ENCODE measurements around the gene GRID1.
"Not testable (repeated sequence)": the region's sequence is repeated elsewhere in the genome, so short reads cannot be mapped to it uniquely, and the experiment has no call there.

The GRID1 gene

DNA sequence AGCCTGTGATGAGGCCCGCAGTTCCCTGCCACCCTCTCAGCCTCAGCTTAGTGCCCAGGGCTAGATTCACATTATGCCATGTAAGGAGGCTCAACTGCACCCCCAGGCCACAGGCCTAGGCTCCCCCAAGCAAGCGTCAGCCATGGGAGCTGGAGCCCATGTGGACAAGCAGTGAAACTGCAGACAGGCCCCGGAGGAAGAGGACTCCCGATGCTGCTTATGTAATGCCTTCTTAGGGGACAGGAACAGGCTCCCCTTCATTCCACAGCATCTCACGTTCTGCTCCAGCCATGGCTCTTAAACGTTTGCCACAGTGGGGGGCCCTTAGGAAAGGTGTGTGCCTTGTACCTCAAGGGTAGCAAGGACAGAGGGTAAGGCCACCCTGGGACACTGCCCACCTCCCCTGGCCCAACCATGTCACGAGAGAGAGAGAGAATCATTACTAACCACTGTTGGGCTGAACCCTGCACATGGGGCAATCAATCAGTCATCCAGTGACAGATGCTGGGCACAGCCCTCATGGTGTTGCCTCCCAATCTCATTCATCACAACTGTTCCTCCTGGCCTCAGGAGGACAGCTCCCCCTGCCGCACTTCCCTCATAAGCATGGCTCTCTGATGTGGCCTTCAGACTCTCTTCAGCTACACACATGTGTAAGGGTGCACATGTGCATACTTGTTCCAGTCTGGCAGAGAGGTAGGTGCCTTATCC is 263.0 kb downstream of the GRID1 start:
- DNase-seq: no peak

DNA sequence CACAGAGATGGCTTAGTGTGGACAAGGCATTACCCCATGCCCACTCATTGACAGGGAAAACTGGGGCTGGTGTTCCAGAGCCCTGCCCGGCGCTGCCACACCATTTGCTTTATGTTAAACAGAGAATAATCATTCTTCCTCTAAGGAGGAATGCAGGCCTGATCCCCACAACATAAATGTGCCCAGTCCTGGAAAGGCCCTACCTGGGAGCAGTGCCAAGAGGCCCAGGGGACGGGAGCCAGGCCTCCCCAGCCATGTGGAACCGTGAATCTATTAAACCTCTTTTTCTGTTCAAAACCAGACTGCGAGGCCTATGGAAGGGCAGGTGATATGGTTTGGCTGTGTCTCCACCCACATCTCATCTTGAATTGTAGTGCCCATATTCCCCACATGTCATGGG is 264.1 kb downstream of the GRID1 start:
- DNase-seq: no peak

DNA sequence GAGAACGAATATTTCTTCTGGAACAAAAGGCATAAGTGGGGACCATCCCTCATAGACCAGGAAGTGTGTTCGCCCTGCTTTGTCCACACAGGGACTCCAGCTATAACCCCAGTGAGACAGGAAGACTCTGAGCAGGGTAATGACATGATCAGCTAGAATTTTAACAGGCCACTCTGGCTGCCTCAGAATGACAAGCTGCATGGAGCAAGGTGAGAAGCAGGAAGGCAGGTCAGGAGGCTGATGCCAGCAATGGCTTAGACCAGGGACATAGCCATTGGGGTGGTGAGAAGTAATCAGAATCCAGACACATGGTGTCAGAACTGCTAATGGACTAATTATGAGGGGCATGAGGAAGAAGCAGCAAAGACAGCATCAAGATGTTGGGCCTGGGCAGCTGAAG is 264.6 kb downstream of the GRID1 start:
- no peak for DNase-seq

DNA sequence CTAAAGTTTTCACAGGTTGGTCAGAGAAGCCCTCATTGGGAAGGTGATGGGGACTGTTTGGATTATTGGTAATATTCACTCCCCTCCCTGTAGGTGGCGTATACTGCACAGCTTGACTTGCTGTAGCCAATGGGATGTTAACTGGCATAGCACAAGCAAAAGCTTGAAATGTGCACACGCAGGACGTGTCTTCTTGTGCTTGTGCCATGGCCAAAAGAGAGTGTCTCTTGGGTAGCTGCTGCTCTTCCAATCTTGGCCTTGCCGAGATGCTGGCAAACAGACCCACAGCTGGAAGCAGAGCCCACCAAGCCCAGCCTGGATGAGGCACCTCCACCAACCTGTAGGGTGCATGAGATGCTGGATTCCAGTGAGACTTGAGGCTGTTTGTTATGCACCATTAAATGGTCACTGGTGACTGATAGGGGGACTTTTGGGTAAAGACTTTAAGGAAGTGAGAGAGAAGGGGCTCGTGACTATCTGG is 266.0 kb downstream of the GRID1 start:
- DNase-seq: no peak

DNA sequence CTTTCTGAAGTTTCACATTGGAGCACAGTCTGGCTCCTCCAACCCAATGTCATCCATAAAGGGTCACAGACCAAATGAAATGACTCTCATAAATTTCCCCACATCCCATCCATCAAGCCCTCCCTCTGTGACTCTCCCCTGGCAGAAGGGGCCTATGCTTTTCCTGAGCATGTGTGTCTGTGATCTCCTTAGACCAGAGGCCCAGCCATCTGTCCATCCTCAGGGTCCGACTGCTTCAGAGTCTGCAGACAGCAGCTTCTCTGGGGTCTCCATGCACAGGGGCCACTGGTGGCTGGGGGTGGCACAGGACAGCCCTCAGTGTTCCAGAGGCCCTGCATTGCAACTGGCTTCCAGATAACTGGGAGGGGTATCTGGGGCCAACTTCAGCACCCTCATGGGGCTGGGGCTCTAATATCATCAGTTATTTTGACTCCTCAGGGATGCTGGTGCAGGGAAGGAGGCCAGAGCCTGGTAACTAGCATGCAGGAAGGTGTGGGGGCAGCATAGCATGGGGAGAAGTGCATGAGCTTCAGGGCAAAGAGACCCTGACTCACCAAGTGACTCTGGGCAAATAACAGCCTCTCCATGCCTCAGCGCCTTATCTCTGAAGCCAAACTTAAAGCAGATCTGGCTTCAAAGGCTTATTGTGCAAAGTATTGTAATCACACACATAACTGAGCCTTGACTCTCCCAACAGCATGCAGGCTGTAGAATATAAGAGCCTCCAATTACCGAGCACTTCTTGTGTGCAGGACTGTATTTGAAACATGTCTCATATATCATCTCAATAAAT is 266.9 kb downstream of the GRID1 start:
- DNase-seq: no peak

DNA sequence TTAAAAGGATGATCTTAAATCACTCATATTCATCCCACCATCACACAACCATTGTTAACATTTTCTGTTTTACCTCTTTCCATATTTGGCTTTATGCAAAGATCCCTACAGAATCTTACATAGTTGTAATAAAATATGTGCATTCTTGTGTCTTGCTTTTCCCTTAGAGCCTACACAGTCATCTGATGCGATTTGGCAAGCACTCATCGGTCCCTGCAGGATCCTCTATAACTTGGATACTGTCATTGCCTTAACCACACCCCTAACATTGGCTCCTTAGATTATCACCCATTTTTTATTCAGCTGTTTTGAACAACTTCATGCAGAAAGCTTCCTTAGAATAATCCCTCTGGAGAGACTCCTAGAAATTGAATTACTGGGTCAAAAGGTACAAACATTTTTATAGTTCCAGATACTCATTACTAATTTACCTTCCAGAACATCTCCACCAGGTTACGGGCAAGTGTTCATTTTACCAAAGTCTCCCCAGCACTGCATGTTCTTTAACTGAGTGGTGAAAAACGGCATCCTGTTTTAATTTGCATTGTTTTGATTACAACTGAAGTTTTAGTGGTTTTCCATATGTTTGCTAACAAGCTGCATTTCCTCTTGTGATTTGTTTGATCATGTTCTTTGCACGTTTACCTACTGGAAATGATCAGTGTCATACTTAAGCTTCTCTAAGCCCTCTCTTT is 268.3 kb downstream of the GRID1 start:
- no peak for DNase-seq

DNA sequence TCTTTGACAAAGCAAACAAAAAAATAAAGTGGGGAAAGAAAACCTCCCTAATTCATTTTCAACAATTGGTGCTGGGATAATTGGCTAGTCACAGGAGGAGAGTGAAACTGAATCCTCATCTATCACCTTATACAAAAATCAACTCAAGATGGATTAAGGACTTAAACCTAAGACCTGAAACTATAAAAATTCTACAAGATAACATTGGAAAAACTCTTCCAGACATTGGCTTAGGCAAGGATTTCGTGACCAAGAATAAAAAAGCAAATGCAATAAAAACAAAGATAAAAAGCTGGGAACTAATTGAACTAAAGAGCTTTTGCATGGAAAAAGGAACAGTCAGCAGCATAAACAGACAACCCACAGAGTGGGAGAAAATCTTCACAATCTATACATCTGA is 271.5 kb downstream of the GRID1 start:
- not testable (repeated sequence) for DNase-seq

DNA sequence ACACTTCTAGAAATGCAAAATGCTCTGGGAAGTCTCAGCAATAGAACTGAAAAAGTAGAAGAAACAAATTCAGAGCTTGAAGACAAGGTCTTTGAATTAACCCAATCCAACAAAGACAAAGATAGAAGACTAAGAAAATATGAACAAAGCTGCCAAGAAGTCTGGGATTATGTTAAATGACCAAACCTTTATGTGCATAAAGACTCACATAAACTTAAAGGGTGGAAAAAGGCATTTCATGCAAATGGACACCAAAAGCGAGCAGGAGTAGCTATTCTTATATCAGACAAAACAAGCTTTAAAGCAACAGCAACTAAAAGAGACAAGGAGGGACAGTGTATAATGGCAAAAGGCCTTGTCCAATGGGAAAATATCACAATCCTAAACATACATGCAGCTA is 274.3 kb downstream of the GRID1 start:
- not testable (repeated sequence) for DNase-seq

DNA sequence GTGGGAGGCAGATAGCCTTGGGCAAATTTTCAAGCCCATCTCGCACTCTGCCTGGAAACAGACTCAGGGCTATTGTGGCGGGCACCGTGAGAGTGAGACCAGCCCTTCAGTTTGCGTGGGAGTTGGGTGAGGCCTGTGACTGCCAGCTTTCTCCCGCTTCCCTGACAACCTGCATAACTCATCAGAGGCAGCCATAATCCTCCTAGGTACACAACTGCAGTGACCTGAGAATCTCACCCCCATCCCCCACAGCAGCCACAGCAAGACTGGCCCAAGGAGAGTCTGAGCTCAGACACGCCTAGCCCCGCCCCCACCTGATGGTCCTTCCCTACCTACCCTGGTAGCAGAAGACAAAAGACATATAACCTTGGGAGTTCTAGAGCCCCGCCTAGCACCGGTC is 275.4 kb downstream of the GRID1 start:
- no peak for DNase-seq

DNA sequence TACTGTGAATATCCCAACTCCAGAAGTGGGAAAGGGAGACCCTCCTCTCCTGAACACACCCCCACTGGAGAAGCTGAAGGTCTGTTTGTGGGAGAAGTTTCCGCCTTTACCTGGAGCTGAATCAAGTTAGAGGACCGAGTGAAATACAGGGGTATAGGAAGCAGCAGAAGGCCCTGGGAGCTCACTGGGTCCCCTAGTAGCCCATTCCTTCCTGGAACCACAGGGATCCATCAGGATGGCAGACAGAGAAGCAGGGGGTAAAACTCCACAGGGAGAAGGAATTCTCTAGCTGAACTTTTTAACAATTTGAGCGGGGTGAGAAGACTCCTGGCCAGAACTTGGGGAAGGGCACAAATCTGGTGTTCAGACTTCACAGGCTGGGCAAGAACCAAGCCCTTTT is 275.8 kb downstream of the GRID1 start:
- DNase-seq: no peak

DNA sequence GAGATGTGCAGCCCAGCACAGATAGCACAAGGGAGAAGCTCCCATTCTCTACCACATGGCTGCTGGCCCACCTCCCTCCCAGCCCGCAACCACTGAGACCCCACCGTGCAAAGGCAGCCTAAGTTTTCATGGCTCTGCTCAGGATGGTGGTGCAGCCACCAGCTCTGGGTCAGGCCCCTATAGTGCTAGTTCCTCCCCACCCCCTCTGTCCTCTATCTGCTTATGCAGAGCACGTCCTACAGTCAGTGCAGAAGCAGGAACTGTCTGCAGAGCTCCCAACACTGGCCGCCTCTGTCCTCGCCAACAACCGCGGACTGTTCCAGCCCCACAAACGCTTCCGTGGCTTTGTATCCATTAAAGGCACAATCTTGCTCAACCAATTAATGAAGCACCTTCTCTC is 278.9 kb downstream of the GRID1 start:
- DNase-seq: no peak

DNA sequence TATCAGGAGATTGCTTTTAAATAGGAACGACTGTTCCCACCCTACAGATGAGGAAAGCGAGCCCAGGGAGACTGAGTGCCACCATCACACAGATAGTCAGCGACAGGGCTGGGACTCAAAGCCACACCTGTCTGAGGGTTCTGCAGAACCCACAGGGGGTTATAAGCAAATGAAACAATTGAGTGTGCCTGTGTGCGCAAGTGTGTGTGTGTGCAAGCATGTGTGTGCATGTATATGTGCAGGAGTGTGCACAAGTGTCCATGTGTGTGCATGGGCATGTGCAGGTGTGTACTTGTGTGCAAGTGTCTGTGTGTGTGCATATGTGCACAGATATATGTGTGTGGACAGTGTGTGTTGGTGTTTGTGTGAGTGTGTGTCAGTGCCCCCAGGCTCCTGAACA is 280.2 kb downstream of the GRID1 start:
- DNase-seq: no peak

DNA sequence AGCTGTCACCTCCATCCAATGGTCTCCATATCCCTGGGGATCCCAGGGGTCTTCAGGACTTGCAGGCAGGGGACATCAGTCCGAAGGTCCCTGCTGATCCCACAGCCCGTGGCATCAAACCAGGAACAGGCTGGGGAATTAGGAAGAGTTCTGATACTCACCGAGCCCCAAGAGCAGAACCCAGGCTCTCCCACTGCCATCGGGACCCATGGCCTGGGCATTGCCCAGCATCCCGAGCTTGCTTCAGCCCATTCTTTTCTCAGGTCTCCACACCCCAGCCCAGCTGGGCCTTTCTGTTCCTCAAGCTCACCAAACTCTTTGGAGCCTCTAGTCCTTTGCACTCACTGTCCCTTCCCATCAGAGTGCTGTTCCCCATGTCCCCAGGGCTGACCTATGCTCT is 280.9 kb downstream of the GRID1 start:
- no peak for DNase-seq

DNA sequence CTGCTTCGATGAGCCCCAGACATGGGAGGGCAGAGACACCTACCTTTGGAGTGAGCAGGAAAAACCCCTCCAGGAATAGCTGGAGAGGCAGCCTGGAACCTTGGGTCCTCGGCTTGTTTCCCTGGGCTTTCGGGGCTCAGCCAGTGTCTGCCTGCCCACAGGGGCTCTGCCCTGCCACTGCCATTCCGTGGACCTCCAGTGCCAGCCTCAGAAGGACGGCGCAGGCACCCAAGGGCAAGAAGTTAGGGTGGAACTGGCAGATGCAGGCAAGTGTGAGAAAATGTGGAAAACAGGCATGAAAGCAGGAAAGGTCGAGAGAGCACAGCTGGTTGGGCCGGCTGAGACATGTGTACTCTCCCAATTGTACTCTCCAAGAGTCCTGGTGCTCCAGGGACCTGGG is 281.5 kb downstream of the GRID1 start:
- DNase-seq: no peak

DNA sequence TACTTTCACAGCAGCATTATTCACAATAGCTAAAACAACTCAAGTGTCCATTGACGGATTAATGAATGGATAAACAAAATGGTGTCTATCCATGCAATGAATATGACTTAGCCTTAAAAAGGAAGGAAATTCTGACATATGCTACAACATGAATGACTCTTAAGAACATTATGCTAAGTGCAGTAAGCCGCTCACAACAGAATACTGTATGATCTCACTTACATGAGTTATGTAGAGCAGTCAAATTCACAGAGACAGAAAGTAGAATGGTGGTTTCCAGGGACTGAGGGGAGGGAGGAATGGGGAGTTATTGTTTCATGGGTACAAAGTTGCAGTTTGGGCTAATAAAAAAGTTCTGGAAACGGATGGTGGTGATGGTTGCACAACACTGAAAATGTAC is 282.0 kb downstream of the GRID1 start:
- DNase-seq: no peak

DNA sequence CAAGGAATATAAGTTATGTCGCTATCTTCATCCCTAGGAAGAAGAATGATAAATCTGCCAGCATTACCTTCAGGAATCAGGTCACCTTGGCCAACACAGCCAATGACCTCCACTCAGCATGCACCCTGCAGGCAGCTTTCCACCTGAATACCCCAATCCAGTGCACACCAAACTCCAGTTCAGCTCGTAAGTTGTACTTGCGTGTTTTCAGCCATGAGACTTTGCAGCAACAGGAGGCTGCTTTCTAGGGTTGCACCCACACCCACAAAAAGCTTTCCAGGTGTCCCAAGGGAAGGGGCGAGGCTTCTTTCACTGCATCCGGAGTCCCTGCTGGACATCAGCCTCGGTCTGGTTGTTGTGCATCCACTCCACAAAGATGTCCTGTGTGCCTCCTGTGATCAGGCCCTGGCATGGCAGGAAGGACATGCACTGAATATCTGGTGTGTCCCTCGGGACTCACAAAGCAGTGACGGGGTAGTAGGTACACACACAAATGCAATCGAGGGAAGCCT is 282.9 kb downstream of the GRID1 start:
- no peak for DNase-seq

DNA sequence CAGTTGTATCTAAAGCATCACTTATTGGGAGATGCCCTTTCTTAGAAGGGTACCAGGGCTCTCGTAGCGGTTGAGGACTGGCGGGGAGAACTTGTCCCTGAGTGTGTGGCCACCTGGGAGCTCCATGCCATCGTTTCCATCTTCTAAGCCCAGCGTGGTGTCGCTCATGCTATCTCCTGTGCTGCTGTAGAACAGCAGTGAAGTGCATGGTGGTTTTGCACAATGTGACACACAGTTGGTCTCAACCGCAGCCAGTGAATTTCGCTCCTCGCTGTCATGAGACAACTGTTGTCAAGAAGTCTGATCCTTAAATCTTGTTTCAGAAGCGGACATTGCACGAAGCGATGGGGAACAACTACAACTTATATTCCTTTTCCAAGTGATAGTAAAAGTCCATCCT is 283.4 kb downstream of the GRID1 start:
- no peak for DNase-seq

DNA sequence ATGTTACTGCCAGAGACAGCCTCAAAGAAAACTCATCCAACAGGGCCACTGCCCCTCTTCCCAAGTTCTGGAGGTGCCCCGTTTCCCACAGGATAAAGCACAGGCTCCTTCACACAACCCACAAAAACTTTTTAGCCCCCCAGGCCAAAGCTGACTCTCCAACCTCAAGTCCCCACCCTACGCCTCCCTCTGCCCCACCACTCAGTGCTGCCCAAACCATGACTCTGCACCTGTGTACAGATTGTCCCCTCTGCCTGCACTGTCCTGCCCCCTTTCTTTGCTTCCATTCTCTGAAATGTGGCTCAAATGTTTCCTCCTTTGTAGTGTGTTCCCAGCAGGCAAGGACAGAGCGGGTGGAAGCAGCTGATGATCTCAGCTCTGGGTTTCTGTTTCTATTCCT is 284.0 kb downstream of the GRID1 start:
- DNase-seq: no peak

DNA sequence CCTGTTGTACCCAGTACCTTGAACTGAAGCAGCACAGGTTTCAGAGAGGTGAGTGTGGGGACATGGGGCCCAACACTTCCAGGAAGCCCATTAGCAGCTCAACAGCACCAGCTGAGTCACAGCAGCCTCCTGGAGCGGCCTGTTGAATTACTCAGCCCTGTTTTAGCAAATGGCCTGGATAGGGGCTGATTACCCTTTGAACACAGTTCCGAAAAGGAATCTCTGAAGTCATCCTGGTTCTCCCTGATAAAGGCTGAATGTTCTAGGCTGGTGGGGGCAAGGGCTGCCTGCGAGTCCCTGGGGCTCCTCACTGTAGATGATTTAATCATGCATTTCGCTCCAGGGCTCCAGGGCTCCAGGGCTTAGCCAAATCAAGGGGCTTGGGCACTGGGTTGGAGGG is 287.5 kb downstream of the GRID1 start:
- no peak for DNase-seq

DNA sequence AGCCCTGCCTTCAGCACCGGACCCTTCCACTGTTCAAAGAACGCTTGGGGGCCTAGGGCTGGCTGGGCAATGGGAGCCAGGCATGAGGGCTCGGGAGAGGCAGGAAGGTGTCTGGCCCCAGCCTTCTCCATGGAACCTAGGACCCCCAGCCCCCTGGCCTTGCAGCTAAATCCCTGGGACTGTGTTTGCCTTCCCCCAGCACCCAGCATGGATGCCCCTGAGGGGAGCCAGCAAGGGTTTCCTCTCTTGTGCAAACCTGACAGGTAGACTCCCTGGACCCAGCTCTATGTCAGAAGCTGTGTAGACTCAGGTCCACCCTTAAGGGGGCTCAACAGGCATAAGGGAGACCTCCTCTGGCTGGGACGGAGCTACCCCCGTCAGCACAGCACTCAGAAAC is 288.0 kb downstream of the GRID1 start:
- no peak for DNase-seq

DNA sequence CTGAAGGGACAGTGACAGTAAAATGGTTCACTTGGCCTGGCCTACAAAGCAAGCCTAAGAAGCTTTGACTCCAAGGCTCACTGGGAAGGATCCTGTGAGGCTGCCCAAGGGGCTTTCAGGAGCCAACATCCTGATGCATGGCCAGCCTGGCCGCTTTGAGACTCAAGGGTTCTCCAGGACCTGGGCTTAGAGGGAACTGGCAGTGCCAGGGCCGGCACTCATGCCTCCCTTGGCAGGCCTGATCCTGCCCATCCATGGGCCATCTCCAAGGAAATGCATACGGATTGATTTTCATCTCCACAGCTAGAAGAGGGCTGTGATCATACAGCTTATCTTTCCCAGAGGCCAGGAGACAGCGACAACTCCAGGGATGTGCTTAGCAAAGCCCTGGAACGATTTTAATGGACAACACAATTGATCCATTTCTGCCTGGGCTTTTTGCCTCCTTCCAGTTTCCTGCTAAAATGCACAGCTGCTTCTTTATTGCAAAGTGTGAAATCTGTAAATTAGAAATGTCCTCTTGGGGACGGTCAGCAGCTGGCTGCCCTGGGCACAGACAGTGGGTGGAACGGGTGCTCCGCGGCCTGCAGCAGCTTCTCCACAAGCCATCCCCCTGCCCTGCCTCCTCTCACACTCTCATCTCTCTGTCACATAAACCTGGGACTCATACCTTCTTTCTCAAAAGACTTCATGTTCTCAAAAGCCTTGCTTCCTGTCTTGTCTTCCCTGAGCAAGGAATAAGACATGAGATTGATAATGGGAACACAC is 288.5 kb downstream of the GRID1 start:
- no peak for DNase-seq

DNA sequence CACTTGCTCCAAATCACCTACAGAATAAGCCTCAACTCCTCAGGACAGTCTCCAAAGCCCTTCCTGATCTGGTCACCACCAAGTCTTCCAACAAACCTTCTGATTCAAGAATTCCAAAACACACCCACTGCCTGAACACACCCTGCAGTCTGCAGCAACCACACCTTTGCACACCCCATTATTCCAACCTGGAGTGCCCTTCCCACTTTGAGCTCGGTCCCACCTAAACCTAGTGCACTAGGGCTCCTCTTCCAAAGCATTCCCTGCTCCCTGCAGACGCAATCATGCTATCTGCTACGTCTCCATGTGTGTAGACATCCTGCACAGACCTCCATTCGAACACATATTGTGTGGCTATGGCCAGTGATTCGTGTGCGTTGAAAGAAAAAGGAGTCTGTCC is 289.3 kb downstream of the GRID1 start:
- DNase-seq: no peak

DNA sequence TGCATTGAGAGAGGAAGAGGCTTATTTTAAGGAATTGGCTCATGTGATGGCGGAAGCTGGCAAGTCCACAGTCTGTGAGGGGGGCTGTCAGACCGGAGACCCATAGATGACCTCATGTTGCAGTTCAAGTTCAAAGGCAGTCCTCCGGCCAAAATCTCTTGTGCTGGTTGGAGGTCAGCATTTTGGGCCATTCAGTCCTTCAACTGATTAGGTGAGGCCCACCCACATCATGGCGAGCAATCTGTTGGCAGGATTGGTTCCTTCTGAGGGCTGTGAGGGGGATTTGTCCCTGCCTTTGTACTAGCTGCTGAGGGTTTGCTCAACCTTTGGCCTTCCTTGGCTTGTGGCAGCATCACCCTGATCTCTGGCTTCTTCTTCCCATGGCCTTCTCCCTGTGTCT is 290.1 kb downstream of the GRID1 start:
- DNase-seq: not testable (repeated sequence)
